Naive thymus-derived CD4-positive, alpha-beta T cell (primary cell): ENCODE data around the gene EPS8L1. TPM values are rescaled to one million over a fixed set of nuclear protein-coding genes. Genes with fewer than 3 reads are reported as not detected.

Experiments
- ATAC-seq: fragments of 150-1000 bp; cut with Tn5 transposase; 2 replicates; pipeline ENCODE4 v1.10.0; 2021; ENCODE audit warnings: mild to moderate bottlenecking, moderate library complexity
- CTCF ChIA-PET: fragments of 350-600 bp; sonication (Branson Sonifier 250); formaldehyde crosslinking; loops from one replicate; lab custom pipeline; 2021; ENCODE audit warnings: antibody characterized with exemption; lab: Charles Lee
- POLR2A ChIA-PET: fragments of 350-600 bp; sonication (Branson Sonifier 250); formaldehyde crosslinking; loops from one replicate; lab custom pipeline; 2021; ENCODE audit warnings: antibody characterized with exemption, inconsistent platforms; lab: Charles Lee
- DNase-seq, 9 donors: peaks; one replicate each; pipeline versions ENCODE4 v3.0.0 to v3.0.0-alpha.2; 2020 to 2022; ENCODE audit warnings: mixed read lengths in 1 of 9
- H3K27ac ChIP-seq: one replicate; pipeline ENCODE4 v1.7.0; 2013; ENCODE audit warnings: mild to moderate bottlenecking, low read depth, low read length, moderate library complexity
- H3K27me3 ChIP-seq, 2 donors: one replicate each; pipeline ENCODE4 v1.7.0; 2013; ENCODE audit warnings: low read length in 2 of 2, mild to moderate bottlenecking in 2 of 2, moderate library complexity in 2 of 2; ENCODE audit not compliant: control insufficient read depth in 2 of 2, insufficient read depth in 2 of 2
- H3K36me3 ChIP-seq, 3 experiments: 1 replicate in 2 of 3; 2 replicates in 1 of 3; pipeline ENCODE4 v1.7.0; 2013; ENCODE audit warnings: low read length in 3 of 3, mild to moderate bottlenecking in 3 of 3, moderate library complexity in 1 of 3; ENCODE audit not compliant: insufficient read depth in 3 of 3, control insufficient read depth in 2 of 3
- H3K4me1 ChIP-seq, 2 donors: one replicate each; pipeline ENCODE4 v1.7.0; 2013; ENCODE audit warnings: low read length in 2 of 2, mild to moderate bottlenecking in 2 of 2, moderate library complexity in 1 of 2; ENCODE audit not compliant: control insufficient read depth in 2 of 2, insufficient read depth in 2 of 2
- H3K4me3 ChIP-seq: 2 replicates; pipeline ENCODE4 v1.7.0; 2013; ENCODE audit warnings: mild to moderate bottlenecking, low read length
- H3K9me3 ChIP-seq, 3 experiments: 1 replicate in 2 of 3; 2 replicates in 1 of 3; pipeline ENCODE4 v1.7.0; 2013; ENCODE audit warnings: low read length in 3 of 3; ENCODE audit not compliant: control insufficient read depth in 2 of 3
- H3K27ac Mint-ChIP-seq, 9 donors: one replicate each; pipeline ENCODE4 v1.8.0; 2020 to 2022; ENCODE audit warnings: mixed read lengths in 9 of 9, mild to moderate bottlenecking in 8 of 9, moderate library complexity in 5 of 9, inconsistent platforms in 2 of 9
- H3K27me3 Mint-ChIP-seq, 5 donors: one replicate each; pipeline ENCODE4 v1.8.0; 2021 to 2022; ENCODE audit warnings: mixed read lengths in 5 of 5, mild to moderate bottlenecking in 1 of 5
- H3K36me3 Mint-ChIP-seq, 5 donors: one replicate each; pipeline ENCODE4 v1.8.0; 2020 to 2022; ENCODE audit warnings: mixed read lengths in 5 of 5, mild to moderate bottlenecking in 3 of 5, inconsistent platforms in 1 of 5
- H3K4me1 Mint-ChIP-seq, 7 donors: one replicate each; pipeline ENCODE4 v1.8.0; 2020 to 2022; ENCODE audit warnings: mixed read lengths in 7 of 7, mild to moderate bottlenecking in 3 of 7, inconsistent platforms in 1 of 7
- H3K4me3 Mint-ChIP-seq, 10 donors: one replicate each; pipeline ENCODE4 v1.8.0; 2020 to 2022; ENCODE audit warnings: mild to moderate bottlenecking in 10 of 10, mixed read lengths in 10 of 10, moderate library complexity in 6 of 10, inconsistent platforms in 2 of 10
- H3K9me3 Mint-ChIP-seq, 11 donors: one replicate each; pipeline ENCODE4 v1.8.0; 2020 to 2022; ENCODE audit warnings: mixed read lengths in 11 of 11, mild to moderate bottlenecking in 4 of 11, inconsistent platforms in 1 of 11, moderate library complexity in 1 of 11
- intact Hi-C, 2 donors: fragments of 100-400 bp; cut with micrococcal nuclease; formaldehyde crosslinking; loops; one replicate each; pipeline ENCODE4 v1.15.1; 2023
- polyA plus RNA-seq, 2 donors: library from polyadenylated mRNA; unstranded; fragments of 300-500 nt; fragmentation: Illumina TruSeq; gene quantifications; one replicate each; pipeline ENCODE4 v1.2.3, GENCODE V29; 2021
- total RNA-seq, 6 experiments: library from RNA in 5 of 6; stranded (reverse) in 5 of 6; gene quantifications; 1 replicate in 5 of 6; 2 replicates in 1 of 6; pipeline ENCODE4 v1.2.3 and lab custom pipeline; 2021 to 2026

Gene EPS8L1
- total and polyA plus RNA-seq, 7 experiments from 2014 or later = 0.09 to 6.8 (median 2.0) TPM; not detected in 1

DNA sequence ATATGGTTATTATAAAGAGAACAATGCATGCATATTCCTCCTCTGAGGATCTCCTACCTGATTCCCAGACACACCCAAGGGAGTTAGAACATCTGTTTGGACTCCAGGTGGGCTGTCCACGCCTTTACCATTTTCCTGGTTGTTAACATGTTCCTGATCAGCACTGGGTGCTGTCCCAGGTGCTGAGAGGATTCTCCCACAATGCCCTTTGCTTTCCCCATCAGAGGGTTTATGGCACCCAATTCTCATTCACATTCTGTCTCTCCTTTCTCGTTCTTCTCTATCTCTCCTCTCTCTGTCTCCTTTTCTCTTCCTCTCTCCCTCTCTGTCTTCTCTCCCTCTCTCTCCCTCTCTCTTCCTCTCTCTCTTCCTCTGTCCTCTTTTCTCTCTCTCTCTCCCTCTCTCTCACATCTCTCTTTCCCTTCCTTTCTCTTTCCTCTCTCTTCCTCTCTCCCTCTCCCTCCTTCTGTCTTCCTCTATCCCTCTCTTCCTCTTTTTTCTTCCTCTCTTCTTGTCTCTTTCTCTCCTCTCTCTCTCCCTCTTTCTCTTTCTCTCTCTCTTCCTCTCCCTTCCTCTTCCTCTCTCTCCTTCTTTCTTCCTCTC lies 9.5 kb upstream of the EPS8L1 start:
- peaks cover 8 to 16% of the 10 kb centered on the region in 2 donors for H3K27me3 ChIP-seq
- DNase-seq (no peak), ATAC-seq (no peak)

GRCh38 chr19:55067869-55068268 lies 7.8 kb upstream of the EPS8L1 start:
- H3K4me1 ChIP-seq = peaks cover 0 to 11% of the 10 kb centered on the region in 2 donors
- peaks cover 8 to 16% of the 10 kb centered on the region in 2 donors for H3K27me3 ChIP-seq
- intact Hi-C loops = no loop called here
- ChIA-PET POLR2A (no interaction called here), CTCF (interaction anchor here (0.6 kb wide), 1 partner anchor 1277 kb away, joined by 4 read pairs; no protein-coding TSS in a partner anchor)
- H3K27ac ChIP-seq = no peak overlapping the region
- peaks cover 0 to 18% (median 6%) of the 10 kb centered on the region in 11 donors for H3K9me3 Mint-ChIP-seq
- peak overlapping the region in 1 of 10 donors; percentile 46 for H3K4me3 Mint-ChIP-seq
- no peak for DNase-seq
- H3K4me1 Mint-ChIP-seq = peaks cover 8 to 20% (median 13%) of the 10 kb centered on the region in 7 donors
- H3K27me3 Mint-ChIP-seq = peaks cover 60 to 70% (median 64%) of the 10 kb centered on the region in 5 donors
- no peaks in the 10 kb centered on the region for H3K36me3 ChIP-seq
- H3K9me3 ChIP-seq = no peaks in the 10 kb centered on the region
- H3K36me3 Mint-ChIP-seq = peaks cover 0 to 6% (median 0%) of the 10 kb centered on the region in 5 donors
- H3K27ac Mint-ChIP-seq = no peak overlapping the region
- H3K4me3 ChIP-seq = no peak overlapping the region
- no peak for ATAC-seq

More for the DNA sequence above, 9.5 kb upstream of the EPS8L1 start:
- Mint-ChIP-seq H3K9me3 (peaks cover 0 to 11% (median 2%) of the 10 kb centered on the region in 11 donors), H3K27me3 (peaks cover 47 to 63% (median 48%) of the 10 kb centered on the region in 5 donors), H3K36me3 (peaks cover 0 to 6% (median 0%) of the 10 kb centered on the region in 5 donors), H3K27ac (no peak overlapping the region), H3K4me3 (no peak overlapping the region), H3K4me1 (peaks cover 8 to 29% (median 18%) of the 10 kb centered on the region in 7 donors)
- H3K4me3 ChIP-seq = no peak overlapping the region
- no peak overlapping the region for H3K27ac ChIP-seq
- CTCF ChIA-PET = no interaction called here
- POLR2A ChIA-PET = no interaction called here
- H3K9me3 ChIP-seq = no peaks in the 10 kb centered on the region
- H3K4me1 ChIP-seq = peaks cover 10 to 18% of the 10 kb centered on the region in 2 donors
- intact Hi-C loops = no loop called here
- H3K36me3 ChIP-seq = peaks cover 0 to 3% (median 0%) of the 10 kb centered on the region in 3 experiments

GRCh38 chr19:55068950-55069864 lies 6.5 kb upstream of the EPS8L1 start:
- POLR2A ChIA-PET = interaction anchor here (0.5 to 0.6 kb wide), 3 partner anchors 10 to 190 kb away, joined by 3 read pairs; partner anchors contain the start of gene PPP6R1
- DNase-seq (no peak), ATAC-seq (peak; percentile 68)
- H3K9me3 Mint-ChIP-seq = peaks cover 0 to 26% (median 9%) of the 10 kb centered on the region in 11 donors
- peaks cover 0 to 11% of the 10 kb centered on the region in 2 donors for H3K4me1 ChIP-seq
- peaks cover 65 to 73% (median 68%) of the 10 kb centered on the region in 5 donors for H3K27me3 Mint-ChIP-seq
- peaks cover 8 to 16% of the 10 kb centered on the region in 2 donors for H3K27me3 ChIP-seq
- H3K27ac ChIP-seq = no peak overlapping the region
- CTCF ChIA-PET = interaction anchor here (0.6 kb wide), 1 partner anchor 71 kb away, joined by 5 read pairs; no protein-coding TSS in a partner anchor
- H3K27ac Mint-ChIP-seq = peak overlapping the region in 3 of 9 donors; percentile 39 to 44 (median 39)
- H3K9me3 ChIP-seq = no peaks in the 10 kb centered on the region
- H3K36me3 ChIP-seq = no peaks in the 10 kb centered on the region
- intact Hi-C loops = no loop called here
- peak overlapping the region; percentile 48 to 78 (median 70) for H3K4me3 Mint-ChIP-seq
- H3K36me3 Mint-ChIP-seq = peaks cover 0 to 6% (median 0%) of the 10 kb centered on the region in 5 donors
- peaks cover 7 to 20% (median 9%) of the 10 kb centered on the region in 7 donors for H3K4me1 Mint-ChIP-seq
- H3K4me3 ChIP-seq = no peak overlapping the region

GRCh38 chr19:55069865-55070197 lies 5.8 kb upstream of the EPS8L1 start:
- Mint-ChIP-seq H3K9me3 (peaks cover 0 to 27% (median 9%) of the 10 kb centered on the region in 11 donors), H3K4me3 (peak overlapping the region in 7 of 10 donors; percentile 48 to 75 (median 69)), H3K27ac (peak overlapping the region in 1 of 9 donors; percentile 39), H3K4me1 (peaks cover 7 to 20% (median 9%) of the 10 kb centered on the region in 7 donors), H3K36me3 (peaks cover 0 to 6% (median 0%) of the 10 kb centered on the region in 5 donors), H3K27me3 (peaks cover 65 to 75% (median 70%) of the 10 kb centered on the region in 5 donors)
- no peak for ATAC-seq
- Histone ChIP-seq H3K4me1 (peaks cover 0 to 11% of the 10 kb centered on the region in 2 donors), H3K36me3 (no peaks in the 10 kb centered on the region), H3K9me3 (no peaks in the 10 kb centered on the region), H3K4me3 (no peak overlapping the region), H3K27ac (no peak overlapping the region), H3K27me3 (peaks cover 8 to 16% of the 10 kb centered on the region in 2 donors)
- ChIA-PET CTCF (no interaction called here), POLR2A (interaction anchor here (0.6 kb wide), 1 partner anchor 10 kb away, joined by 3 read pairs; no protein-coding TSS in a partner anchor)
- intact Hi-C loops = no loop called here
- DNase-seq = no peak

- Mint-ChIP-seq H3K27me3 (peaks cover 68 to 81% (median 76%) of the 10 kb centered on the region in 5 donors), H3K4me3 (no peak overlapping the region), H3K9me3 (peaks cover 0 to 27% (median 9%) of the 10 kb centered on the region in 11 donors), H3K27ac (no peak overlapping the region), H3K4me1 (peaks cover 7 to 20% (median 9%) of the 10 kb centered on the region in 7 donors), H3K36me3 (peaks cover 0 to 6% (median 0%) of the 10 kb centered on the region in 5 donors)
- Histone ChIP-seq H3K4me3 (no peak overlapping the region), H3K27ac (no peak overlapping the region), H3K9me3 (no peaks in the 10 kb centered on the region), H3K27me3 (peaks cover 8 to 16% of the 10 kb centered on the region in 2 donors), H3K36me3 (no peaks in the 10 kb centered on the region), H3K4me1 (peaks cover 0 to 11% of the 10 kb centered on the region in 2 donors)
- POLR2A ChIA-PET = interaction anchor here (0.6 kb wide), 1 partner anchor 9 kb away, joined by 3 read pairs; no protein-coding TSS in a partner anchor
- ATAC-seq (peak; percentile 6), DNase-seq (no peak)
- CTCF ChIA-PET = no interaction called here
- intact Hi-C loops = no loop called here
Measured at GRCh38 chr19:55070466-55071128, 5.1 kb upstream of the EPS8L1 start.

DNA sequence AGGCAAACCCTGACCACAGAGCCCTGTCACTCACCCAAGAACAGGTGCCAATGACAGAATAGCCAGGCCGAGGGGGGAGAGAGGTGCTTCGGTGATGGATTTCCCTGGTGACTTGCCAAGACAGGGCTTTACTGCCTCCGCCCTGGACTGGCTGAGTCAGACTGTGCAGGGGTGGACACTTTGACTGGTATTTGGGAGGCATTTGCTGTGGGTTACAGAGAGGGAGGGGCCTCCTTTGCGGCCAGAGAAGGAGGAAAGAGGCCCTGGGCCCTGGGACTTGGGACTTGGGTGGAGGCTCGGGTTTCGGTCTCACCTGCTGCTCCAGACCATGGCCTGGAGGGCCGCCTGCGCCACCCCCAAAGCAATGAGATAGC lies 4.6 kb upstream of the EPS8L1 start:
- ChIA-PET POLR2A (no interaction called here), CTCF (no interaction called here)
- Histone ChIP-seq H3K27ac (no peak overlapping the region), H3K4me1 (peaks cover 0 to 11% of the 10 kb centered on the region in 2 donors), H3K36me3 (no peaks in the 10 kb centered on the region), H3K4me3 (no peak overlapping the region), H3K27me3 (peaks cover 8 to 16% of the 10 kb centered on the region in 2 donors), H3K9me3 (no peaks in the 10 kb centered on the region)
- Mint-ChIP-seq H3K4me3 (no peak overlapping the region), H3K36me3 (peaks cover 0 to 6% (median 0%) of the 10 kb centered on the region in 5 donors), H3K27ac (no peak overlapping the region), H3K9me3 (peaks cover 0 to 27% (median 9%) of the 10 kb centered on the region in 11 donors), H3K4me1 (peaks cover 7 to 20% (median 9%) of the 10 kb centered on the region in 7 donors), H3K27me3 (peaks cover 63 to 77% (median 75%) of the 10 kb centered on the region in 5 donors)
- intact Hi-C loops = no loop called here
- DNase-seq (no peak), ATAC-seq (peak; percentile 81)
